ENCODE measurements around the gene GTF2F2.

GTF2F2 gene

GRCh38 chr13:45299194-45299593 lies 178.9 kb downstream of the GTF2F2 start:
- DNase-seq (ENCODE audit: low read depth, low spot score): no peak

DNA sequence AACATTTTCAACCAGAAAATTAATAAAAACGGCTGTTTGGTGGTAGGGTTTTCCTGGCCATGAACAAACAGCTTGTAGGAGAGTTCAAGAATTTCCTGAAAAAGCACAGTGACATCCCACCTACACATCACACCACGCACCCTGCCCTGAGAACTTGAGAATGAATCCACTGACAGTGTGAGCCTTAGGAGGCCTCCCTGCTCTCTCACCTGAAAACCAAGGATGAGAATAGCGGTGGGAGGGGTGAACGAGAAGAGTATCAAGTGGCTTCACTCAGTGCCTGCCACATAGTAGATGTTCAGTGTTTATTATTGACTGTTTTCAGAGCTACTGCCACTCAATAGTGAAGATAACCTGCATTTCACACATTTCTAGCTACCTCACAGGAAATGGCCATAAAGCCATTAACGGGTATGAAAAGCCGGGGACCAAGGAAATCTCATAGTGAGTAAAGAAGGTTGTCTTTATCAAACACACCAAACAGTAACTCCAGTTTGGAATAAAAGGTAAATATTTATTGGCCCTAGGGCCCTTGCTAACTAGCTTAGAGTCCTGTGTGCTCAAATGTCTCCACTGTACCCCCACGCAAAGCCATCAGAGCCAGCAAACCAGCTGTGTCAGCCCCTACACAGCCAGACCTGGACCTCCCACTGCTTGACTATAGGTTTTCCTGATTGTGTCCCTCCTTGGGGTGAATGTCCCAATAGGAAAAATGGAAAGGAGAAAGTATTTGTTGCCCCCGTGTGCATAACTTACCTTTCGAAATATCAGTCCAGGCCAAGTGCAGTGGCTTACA lies 180.1 kb downstream of the GTF2F2 start:
- DNase-seq (ENCODE audit: low read depth, low spot score): no peak

GRCh38 chr13:45301263-45301662 lies 181.0 kb downstream of the GTF2F2 start:
- DNase-seq (ENCODE audit: low read depth, low spot score): no peak

DNA sequence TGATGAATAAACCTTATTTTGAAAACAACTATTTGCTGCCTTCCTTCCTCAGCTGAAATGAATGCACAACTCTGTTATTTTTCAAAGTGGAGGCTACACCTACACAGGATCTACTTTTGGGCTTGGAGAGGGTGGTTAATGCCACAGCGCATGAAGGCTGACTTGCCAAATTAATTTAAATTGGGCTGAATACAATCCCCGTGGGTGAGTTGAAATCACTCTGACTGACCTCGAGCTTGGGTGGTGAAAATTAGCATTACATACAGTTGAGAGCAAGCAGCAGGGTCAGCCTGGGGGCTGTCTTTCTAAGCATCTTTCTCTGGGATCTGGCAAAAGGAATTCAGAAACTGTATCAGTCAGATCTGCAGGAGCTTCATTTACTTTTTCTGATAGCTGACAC lies 182.2 kb downstream of the GTF2F2 start:
- DNase-seq (ENCODE audit: low read depth, low spot score): no peak

DNA sequence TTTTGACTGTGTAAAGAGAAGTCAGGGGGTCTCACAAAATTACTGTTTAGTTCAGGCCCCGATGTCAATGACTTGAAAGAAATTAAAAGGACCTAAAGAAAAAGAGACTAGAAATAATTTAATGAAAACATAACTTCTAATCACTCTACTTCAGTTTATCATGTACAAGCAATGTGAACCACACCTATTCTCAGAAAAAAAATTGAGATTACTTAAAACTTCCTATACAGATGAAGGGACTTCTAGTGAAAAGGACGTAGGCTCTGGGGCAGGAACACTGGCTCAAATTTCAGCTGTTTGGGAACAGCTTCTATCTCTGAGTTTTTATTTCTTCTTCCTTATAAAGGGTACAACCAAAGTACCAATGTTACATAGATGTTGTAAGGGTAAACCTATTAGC lies 182.7 kb downstream of the GTF2F2 start:
- no peak for DNase-seq (ENCODE audit: low read depth, low spot score)

GRCh38 chr13:45303866-45304265 lies 183.6 kb downstream of the GTF2F2 start:
- DNase-seq (ENCODE audit: low read depth, low spot score): no peak

- DNase-seq (ENCODE audit: low read depth, low spot score): no peak
Observed at GRCh38 chr13:45305079-45305478, 184.8 kb downstream of the GTF2F2 start.

GRCh38 chr13:45306966-45307365 lies 186.7 kb downstream of the GTF2F2 start:
- no peak for DNase-seq (ENCODE audit: low read depth, low spot score)

GRCh38 chr13:45310341-45311131 lies 190.2 kb downstream of the GTF2F2 start:
- no peak for DNase-seq (ENCODE audit: low read depth, low spot score)

DNA sequence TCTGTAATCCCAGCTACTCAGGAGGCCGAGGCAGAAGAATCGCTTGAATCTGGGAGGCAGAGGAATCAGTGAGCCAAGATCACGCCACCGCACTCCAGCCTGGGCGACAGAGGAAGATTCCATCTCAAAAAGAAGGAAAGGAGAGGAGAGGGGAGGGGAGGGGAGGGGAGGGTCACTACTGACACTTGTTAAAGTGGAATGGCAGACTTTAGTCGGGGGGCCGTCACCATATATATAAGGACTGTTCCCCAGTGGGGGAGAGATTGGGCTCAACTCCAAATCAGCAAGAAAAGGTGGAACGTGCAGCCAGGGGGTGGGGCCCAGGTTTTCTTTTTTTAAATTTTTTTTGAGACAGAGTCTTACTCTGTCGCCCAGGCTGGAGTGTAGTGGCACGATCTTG lies 194.5 kb downstream of the GTF2F2 start:
- no peak for DNase-seq (ENCODE audit: low read depth, low spot score)

GRCh38 chr13:45315520-45316167 lies 195.3 kb downstream of the GTF2F2 start:
- DNase-seq (ENCODE audit: low read depth, low spot score): no peak

DNA sequence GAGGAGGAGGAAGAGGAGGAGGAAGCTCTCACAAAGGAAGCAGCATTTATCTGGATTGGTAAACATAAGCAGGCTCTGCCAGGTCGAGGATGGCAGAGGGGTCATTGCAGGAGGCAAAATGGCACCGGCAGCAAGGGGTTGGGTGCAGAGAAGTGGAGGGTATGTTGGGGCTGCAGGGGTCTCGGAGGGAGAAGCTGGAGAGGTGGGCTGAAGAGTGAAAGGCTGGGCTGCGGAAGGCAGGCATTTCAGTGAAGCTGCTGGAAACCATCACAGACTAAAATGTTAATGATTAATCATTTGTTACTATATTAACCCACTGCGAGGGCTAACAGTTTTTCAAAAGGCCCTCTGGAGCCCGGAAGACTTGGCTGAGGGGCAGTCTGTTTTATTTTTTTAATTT lies 196.0 kb downstream of the GTF2F2 start:
- DNase-seq (ENCODE audit: low read depth, low spot score): no peak

- DNase-seq (ENCODE audit: low read depth, low spot score): no peak
Observed at GRCh38 chr13:45316996-45317395, 196.7 kb downstream of the GTF2F2 start.

- DNase-seq (ENCODE audit: low read depth, low spot score): no peak
Observed at GRCh38 chr13:45320876-45321629, 200.7 kb downstream of the GTF2F2 start.

DNA sequence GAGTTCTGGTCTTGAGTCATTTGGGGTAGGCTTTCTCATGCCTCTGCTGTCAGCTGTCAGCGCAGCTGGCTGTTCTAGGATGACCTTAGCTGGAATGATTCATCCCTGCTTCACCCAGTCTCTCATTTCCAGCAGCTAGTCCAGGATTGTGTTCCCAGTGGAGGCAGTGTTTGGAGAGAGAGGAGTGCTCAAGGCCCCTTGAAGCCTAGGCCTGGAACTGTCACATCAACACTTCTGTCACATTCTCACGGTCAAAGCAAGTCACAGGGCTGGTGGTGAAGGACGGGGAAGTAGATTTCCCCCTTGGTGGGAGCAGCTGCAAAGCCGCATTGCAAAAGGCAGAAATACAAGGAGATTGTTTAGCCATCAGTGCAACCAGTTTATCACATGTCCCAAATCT lies 205.5 kb downstream of the GTF2F2 start:
- DNase-seq (ENCODE audit: low read depth, low spot score): no peak

- no peak for DNase-seq (ENCODE audit: low read depth, low spot score)
Observed at GRCh38 chr13:45327253-45327955, 207.1 kb downstream of the GTF2F2 start.

GRCh38 chr13:45328661-45329111 lies 208.4 kb downstream of the GTF2F2 start:
- DNase-seq (ENCODE audit: low read depth, low spot score): no peak

DNA sequence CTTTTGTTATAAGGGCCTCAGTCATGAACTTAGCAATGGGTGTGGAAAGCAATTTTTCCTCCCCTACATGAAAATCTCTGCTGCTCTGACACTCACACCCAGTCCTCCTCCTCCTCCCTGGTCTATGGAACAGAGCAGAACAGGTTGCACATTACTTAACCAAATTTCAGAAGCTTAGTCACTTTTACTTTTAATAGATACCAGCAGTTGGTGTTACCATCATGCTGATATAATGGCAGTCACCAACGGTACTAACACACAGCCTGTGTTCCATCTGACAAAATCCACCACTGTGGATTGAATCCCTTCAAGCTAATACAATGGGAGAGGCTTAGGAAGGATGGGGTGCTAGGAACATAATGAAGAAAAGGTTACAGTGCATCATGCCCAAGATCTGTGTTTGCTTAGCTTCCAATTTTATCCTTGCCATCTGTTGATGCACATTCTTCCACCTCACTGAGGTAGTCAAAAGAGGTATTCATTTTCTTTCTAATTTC lies 210.9 kb downstream of the GTF2F2 start:
- no peak for DNase-seq (ENCODE audit: low read depth, low spot score)

DNA sequence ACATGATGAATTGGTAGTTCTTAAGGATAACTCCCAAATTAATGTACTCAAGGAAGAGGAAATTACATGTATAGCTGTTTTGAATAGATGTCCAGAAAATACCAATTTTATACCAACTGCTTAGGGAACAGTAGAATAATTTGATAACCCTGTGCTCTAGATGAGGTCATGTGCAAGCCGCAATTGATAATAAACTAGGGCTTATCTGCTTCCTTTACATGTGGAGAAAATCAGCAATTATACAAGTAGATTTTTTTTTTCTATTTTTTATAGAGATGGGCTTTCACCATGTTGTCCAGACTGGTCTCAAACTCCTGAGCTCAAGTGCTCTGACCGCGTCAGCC lies 211.4 kb downstream of the GTF2F2 start:
- no peak for DNase-seq (ENCODE audit: low read depth, low spot score)

GRCh38 chr13:45332036-45332830 lies 211.9 kb downstream of the GTF2F2 start:
- DNase-seq (ENCODE audit: low read depth, low spot score): no peak

Measured in activated naive CD8-positive, alpha-beta T cell treated with anti-CD3 and anti-CD28 coated beads, Interleukin-2, amount 50 U/mL, for 16 hours (primary cell).